ENCODE data around the gene MRPL55. TPM values are rescaled to one million over a fixed set of nuclear protein-coding genes. Genes with fewer than 3 reads are reported as not detected.

MRPL55 gene
- total RNA-seq, 5 donors from 2014 or later (not counting 1 experiment from before 2014, with no cell fraction given): 49.7 to 63.5 (median 55.9) TPM

DNA sequence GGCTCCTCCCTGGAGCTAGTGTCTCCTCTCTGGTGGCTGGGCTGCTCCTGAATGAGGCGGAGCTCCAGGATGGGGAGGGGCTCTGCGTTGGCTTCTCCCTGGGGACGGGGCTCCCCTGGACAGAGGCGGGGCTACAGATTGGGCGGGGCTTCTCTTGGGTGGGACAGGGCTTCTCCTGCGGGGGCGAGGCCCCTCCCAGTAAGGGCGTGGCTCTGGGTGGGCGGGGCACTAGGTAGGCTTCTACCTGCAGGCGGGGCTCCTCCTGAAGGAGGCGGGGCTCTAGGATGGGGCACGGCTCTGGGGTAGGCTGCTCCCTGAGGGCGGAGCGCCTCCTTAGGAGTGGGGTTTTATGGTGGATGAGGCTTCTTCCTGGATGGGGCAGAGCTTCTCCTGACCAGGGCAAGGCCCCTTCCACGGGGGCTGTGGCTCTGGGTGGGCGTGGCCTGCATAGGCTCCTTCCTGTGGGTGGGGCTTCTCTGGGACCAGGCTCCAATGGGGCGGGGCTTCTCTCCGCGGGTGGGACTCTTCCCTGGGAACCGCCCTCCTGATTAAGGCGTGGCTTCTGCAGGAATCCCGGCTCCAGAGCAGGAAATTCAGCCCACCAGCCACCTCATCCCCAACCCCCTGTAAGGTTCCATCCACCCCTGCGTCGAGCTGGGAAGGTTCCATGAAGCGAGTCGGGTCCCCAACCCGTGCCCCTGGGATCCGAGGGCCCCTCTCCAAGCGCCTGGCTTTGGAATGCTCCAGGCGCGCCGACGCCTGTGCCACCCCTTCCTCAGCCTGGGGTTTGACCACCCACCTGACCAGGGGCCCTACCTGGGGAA, 49.3 kb downstream of the MRPL55 start:
- Histone ChIP-seq H3K27me3 (replicated peaks in 1 of 2; ENCODE audit: control insufficient read depth in 2 of 2, extremely low read depth in 1 of 2, insufficient read depth in 2 of 2, low read length in 1 of 2) (peaks cover 9 to 72% of the 10 kb centered on the region in 2 experiments), H3K4me3 (ENCODE audit: control insufficient read depth in 1 of 2, extremely low read depth in 1 of 2, low read length in 1 of 2) (peak overlapping the region; percentile 44 to 67), H3K4me1 (ENCODE audit: control insufficient read depth in 1 of 2, extremely low read depth in 1 of 2, insufficient read depth in 2 of 2, low read length in 2 of 2) (peaks cover 2 to 27% of the 10 kb centered on the region in 2 experiments), H3K27ac (ENCODE audit: low read length) (no peak overlapping the region), H3K9me3 (no peaks in the 10 kb centered on the region), H3K36me3 (ENCODE audit: control insufficient read depth in 2 of 2, extremely low read depth in 1 of 2, insufficient read depth in 1 of 2, low read length in 1 of 2) (no peaks in the 10 kb centered on the region)
- Mint-ChIP-seq H3K9me3 (no peaks in the 10 kb centered on the region), H3K27me3 (peaks cover 18 to 34% of the 10 kb centered on the region in 2 donors), H3K4me3 (peak overlapping the region; percentile 55 to 65 (median 60)), H3K27ac (no peak overlapping the region), H3K4me1 (peaks cover 8 to 17% (median 10%) of the 10 kb centered on the region in 3 donors), H3K36me3 (no peaks in the 10 kb centered on the region)
- WGBS (ENCODE audit: insufficient coverage): 13% methylated on average over 23 of the region's 33 CpGs
- ATAC-seq (replicated peaks in 1 of 4): peak in 3 of 4 experiments; percentile 58 to 63 (median 60)
- CTCF ChIA-PET: interaction anchor here (0.6 to 1.5 kb wide), 3 partner anchors 107 to 1854 kb away, joined by 3 to 8 read pairs (median 6); no protein-coding TSS in a partner anchor
- POLR2A ChIA-PET: interaction anchor here in 1 of 2 donors (0.6 kb wide), 1 partner anchor 399 kb away, joined by 4 read pairs; no protein-coding TSS in a partner anchor
- DNase-seq: peak; percentile 14 to 77 (median 47)

GRCh38 chr1:228058949-228059633, 50.0 kb downstream of the MRPL55 start:
- no peaks in the 10 kb centered on the region for H3K36me3 ChIP-seq (ENCODE audit: control insufficient read depth in 2 of 2, extremely low read depth in 1 of 2, insufficient read depth in 1 of 2, low read length in 1 of 2)
- DNase-seq: peak; percentile 11 to 83 (median 63)
- peaks cover 18 to 34% of the 10 kb centered on the region in 2 donors for H3K27me3 Mint-ChIP-seq
- ChIA-PET CTCF (interaction anchor here in 1 of 2 donors (1.5 kb wide), 1 partner anchor 107 kb away, joined by 3 read pairs; no protein-coding TSS in a partner anchor), POLR2A (no interaction called here)
- peak overlapping the region; percentile 55 to 65 (median 60) for H3K4me3 Mint-ChIP-seq
- H3K9me3 ChIP-seq: no peaks in the 10 kb centered on the region
- H3K4me3 ChIP-seq (ENCODE audit: control insufficient read depth in 1 of 2, extremely low read depth in 1 of 2, low read length in 1 of 2): peak overlapping the region; percentile 44 to 52
- peak; percentile 73 to 83 (median 74) for ATAC-seq (replicated peaks in 1 of 4)
- H3K4me1 ChIP-seq (ENCODE audit: control insufficient read depth in 1 of 2, extremely low read depth in 1 of 2, insufficient read depth in 2 of 2, low read length in 2 of 2): peaks cover 2 to 27% of the 10 kb centered on the region in 2 experiments
- WGBS (ENCODE audit: insufficient coverage): 12% methylated on average over 63 of the region's 66 CpGs
- H3K27me3 ChIP-seq (replicated peaks in 1 of 2; ENCODE audit: control insufficient read depth in 2 of 2, extremely low read depth in 1 of 2, insufficient read depth in 2 of 2, low read length in 1 of 2): peaks cover 9 to 66% of the 10 kb centered on the region in 2 experiments
- no peak overlapping the region for H3K27ac ChIP-seq (ENCODE audit: low read length)
- H3K9me3 Mint-ChIP-seq: no peaks in the 10 kb centered on the region
- no peaks in the 10 kb centered on the region for H3K36me3 Mint-ChIP-seq
- H3K4me1 Mint-ChIP-seq: peaks cover 8 to 17% (median 10%) of the 10 kb centered on the region in 3 donors
- no peak overlapping the region for H3K27ac Mint-ChIP-seq

- Mint-ChIP-seq H3K27ac (no peak overlapping the region), H3K4me1 (peaks cover 8 to 17% (median 10%) of the 10 kb centered on the region in 3 donors), H3K36me3 (no peaks in the 10 kb centered on the region), H3K27me3 (peaks cover 21 to 37% of the 10 kb centered on the region in 2 donors), H3K9me3 (peaks cover 0 to 3% (median 0%) of the 10 kb centered on the region in 3 donors), H3K4me3 (peak overlapping the region; percentile 36 to 65 (median 55))
- Histone ChIP-seq H3K4me1 (ENCODE audit: control insufficient read depth in 1 of 2, extremely low read depth in 1 of 2, insufficient read depth in 2 of 2, low read length in 2 of 2) (peaks cover 2 to 27% of the 10 kb centered on the region in 2 experiments), H3K27ac (ENCODE audit: low read length) (no peak overlapping the region), H3K36me3 (ENCODE audit: control insufficient read depth in 2 of 2, extremely low read depth in 1 of 2, insufficient read depth in 1 of 2, low read length in 1 of 2) (no peaks in the 10 kb centered on the region), H3K27me3 (replicated peaks in 1 of 2; ENCODE audit: control insufficient read depth in 2 of 2, extremely low read depth in 1 of 2, insufficient read depth in 2 of 2, low read length in 1 of 2) (peaks cover 11 to 63% of the 10 kb centered on the region in 2 experiments), H3K4me3 (ENCODE audit: control insufficient read depth in 1 of 2, extremely low read depth in 1 of 2, low read length in 1 of 2) (peak overlapping the region in 1 of 2 donors; percentile 44), H3K9me3 (no peaks in the 10 kb centered on the region)
- ATAC-seq (replicated peaks in 1 of 4) (no peak), DNase-seq (no peak)
- POLR2A ChIA-PET: no interaction called here
- WGBS (ENCODE audit: insufficient coverage): 48% methylated on average over 8 of the region's 18 CpGs
- CTCF ChIA-PET: interaction anchor here in 1 of 2 donors (1.5 kb wide), 1 partner anchor 108 kb away, joined by 3 read pairs; no protein-coding TSS in a partner anchor
Measured at GRCh38 chr1:228058172-228058948, 50.7 kb downstream of the MRPL55 start.

Other genes with a start within 250 kb of the MRPL55 start
- gene WNT9A, start 161.4 kb downstream of the MRPL55 start, total RNA-seq: under 1 TPM in 4 of 5 donors, not detected in 1; 0.12 to 0.72 (median 0.48) TPM
- under 1 TPM in 2 of 5 donors, not detected in 3; 0.10 to 0.28 TPM for gene WNT3A, start 102.3 kb downstream of the MRPL55 start, total RNA-seq
- 100 to 1,000 TPM; 232 to 309 (median 258) TPM for gene ARF1, start 26.6 kb downstream of the MRPL55 start, total RNA-seq
- 10 to 100 TPM; 19.7 to 34.0 (median 32.3) TPM for gene C1orf35, start 6.0 kb downstream of the MRPL55 start, total RNA-seq
- gene GUK1, start 31.0 kb upstream of the MRPL55 start, total RNA-seq: 100 to 1,000 TPM; 201 to 318 (median 223) TPM
- 1 to 10 TPM; 1.1 to 3.1 (median 1.6) TPM for gene GJC2, start 40.6 kb upstream of the MRPL55 start, total RNA-seq
- 10 to 100 TPM; 10.6 to 18.3 (median 12.6) TPM for gene IBA57, start 56.5 kb upstream of the MRPL55 start, total RNA-seq
- 100 to 1,000 TPM in 2 of 5 donors, 10 to 100 TPM in 3; 77.9 to 133 (median 81.4) TPM for gene OBSCN, start 98.7 kb upstream of the MRPL55 start, total RNA-seq

Data from T-cell (primary cell).